Stomach (tissue), 9 donors: Measurements from ENCODE around the gene TXNIP. TPM values are rescaled to one million over a fixed set of nuclear protein-coding genes. Genes with fewer than 3 reads are reported as not detected.

Experiments used
- DNase-seq, 2 donors: peaks; one replicate each; pipeline versions ENCODE4 v3.0.0 to v3.0.0-alpha.2; 2013 to 2019
- H3K27ac ChIP-seq, 5 donors: fragments of 200-600 bp in 4 of 5; sonication (generic) in 4 of 5; one replicate each; pipeline ENCODE4 v1.5.1; 2013 to 2019; ENCODE audit warnings: mild to moderate bottlenecking in 1 of 5, moderate library complexity in 1 of 5
- H3K27me3 ChIP-seq, 3 donors: fragments of 200-600 bp; sonication (generic); one replicate each; pipeline ENCODE4 v1.5.1; 2017 to 2019; ENCODE audit warnings: mixed run types in 1 of 3
- H3K36me3 ChIP-seq, 4 donors: fragments of 200-600 bp; sonication (generic); 1 replicate in 3 of 4; 2 replicates in 1 of 4; pipeline ENCODE4 v1.5.1; 2016 to 2019
- H3K4me1 ChIP-seq, 4 donors: fragments of 200-600 bp; sonication (generic); one replicate each; pipeline ENCODE4 v1.5.1; 2016 to 2019
- H3K4me3 ChIP-seq, 4 donors: fragments of 200-600 bp; sonication (generic) in 3 of 4; one replicate each; pipeline ENCODE4 v1.5.1; 2016 to 2019; ENCODE audit warnings: mild to moderate bottlenecking in 1 of 4
- H3K9me3 ChIP-seq, 4 donors: fragments of 200-600 bp; sonication (generic); one replicate each; pipeline ENCODE4 v1.5.1; 2016 to 2019
- EP300 ChIP-seq: sonication (generic); formaldehyde crosslinking; IDR thresholded peaks from one replicate; pipeline ENCODE4 v1.6.1; 2017; ENCODE audit warnings: antibody characterized with exemption
- POLR2A ChIP-seq, 4 donors: fragments of 450-650 bp; IDR thresholded peaks; one replicate each; pipeline ENCODE4 v1.6.1; 2016; ENCODE audit warnings: antibody characterized with exemption in 4 of 4, control low read depth in 2 of 4, mild to moderate bottlenecking in 1 of 4, moderate library complexity in 1 of 4
- POLR2AphosphoS5 ChIP-seq, 3 donors: sonication (generic); formaldehyde crosslinking; IDR thresholded peaks; one replicate each; pipeline ENCODE4 v1.6.1; 2016; ENCODE audit warnings: antibody characterized with exemption in 3 of 3
- WGBS, 5 donors: extraction: QIAGEN DNeasy Blood & Tissue Kit in 3 of 5; methylation state at CpG; one replicate each; pipeline versions ENCODE4 v1.1.5 to v1.1.7; 2013 to 2018; 5-methylcytosine and 5-hydroxymethylcytosine counted together
- intact Hi-C: fragments of 100-400 bp; cut with DNase I; formaldehyde crosslinking; loops from one replicate; pipeline ENCODE4 v1.15.1; 2023; ENCODE audit warnings: low total_unique reads
- polyA plus RNA-seq, 3 donors: library from polyadenylated mRNA; stranded (reverse); fragments of 200-250 nt; gene quantifications; one replicate each; pipeline ENCODE4 v1.2.3, GENCODE V29; 2013
- total RNA-seq, 5 donors: library from RNA; depleted of rRNA; stranded (reverse); fragments of >200 nt; gene quantifications; one replicate each; pipeline versions ENCODE4 v1.1.0 to v1.2.3, GENCODE V29; 2014 to 2016
- TF ChIP-seq, protein P1 (sequence below), 7 experiments: fragments of 450-650 bp in 4 of 7; fragments of 200-600 bp in 3 of 7; sonication (generic) in 3 of 7; IDR thresholded peaks; one replicate each; pipeline ENCODE4 v1.5.1; 2016 to 2019; ENCODE audit warnings: antibody characterized with exemption in 7 of 7, control low read depth in 2 of 7, mild to moderate bottlenecking in 1 of 7
- donor health status: healthy with polysubstance abuse.
- donor health status: Bipolar disorder and iron deficiency.
- donor health status: healthy.

TXNIP gene
- total and polyA plus RNA-seq, 8 donors, result 204 to 3,386 (median 622) TPM

DNA sequence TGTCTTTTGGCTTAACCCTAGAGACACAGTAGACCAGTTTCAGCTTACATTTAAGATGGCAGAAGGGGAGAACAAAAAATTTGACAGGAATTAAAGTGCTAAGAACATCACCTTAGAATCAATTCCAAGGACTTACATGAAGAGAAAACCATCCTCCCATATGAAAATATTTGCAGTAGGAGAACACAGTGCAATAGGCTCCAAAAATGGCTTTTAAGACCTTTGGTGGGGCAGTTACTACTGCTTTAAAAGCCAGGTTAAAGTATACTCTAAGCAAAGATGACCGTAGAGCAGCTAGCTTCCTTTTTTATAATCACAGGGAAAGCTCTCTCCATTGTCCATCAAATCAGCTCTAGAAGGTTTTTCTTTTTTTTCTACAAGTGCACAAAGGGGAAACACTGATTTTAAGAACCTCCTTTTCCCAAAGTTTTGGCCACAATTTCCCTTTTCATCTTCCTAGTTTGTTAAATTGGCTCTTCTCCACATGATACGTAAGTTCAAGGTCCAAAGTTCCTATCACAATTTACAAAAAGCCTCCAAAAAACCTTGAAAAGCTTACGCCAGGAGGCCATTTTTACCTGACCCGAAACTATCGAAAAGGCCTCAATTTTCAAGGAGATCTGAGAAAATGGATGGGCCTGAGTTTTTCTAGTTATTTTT lies 3.3 kb downstream of the TXNIP start:
- no peak for DNase-seq
- peaks cover 30 to 44% (median 36%) of the 10 kb centered on the region in 4 donors for H3K36me3 ChIP-seq
- H3K27ac ChIP-seq, result peak overlapping the region; percentile 68 to 100 (median 97)
- H3K9me3 ChIP-seq, result no peaks in the 10 kb centered on the region
- H3K4me1 ChIP-seq, result peaks cover 23 to 63% (median 40%) of the 10 kb centered on the region in 4 donors
- peak overlapping the region; percentile 70 to 97 (median 76) for H3K4me3 ChIP-seq
- 29 to 42% (median 32%) methylated on average over 5 of the region's 5 CpGs for WGBS, 5 donors
- TF ChIP-seq POLR2AphosphoS5 (IDR thresholded peaks at IDR 0.05), result peak in 1 of 3 donors; percentile 8
- no peak for TF ChIP-seq EP300
- intact Hi-C loops, result no loop called here
- H3K27me3 ChIP-seq, result no peaks in the 10 kb centered on the region

- H3K27me3 ChIP-seq, result no peaks in the 10 kb centered on the region
- H3K36me3 ChIP-seq, result peaks cover 30 to 44% (median 36%) of the 10 kb centered on the region in 4 donors
- TF ChIP-seq EP300 (no peak), POLR2A (IDR thresholded peaks at IDR 0.05) (peak in 1 of 4 donors; percentile 25), POLR2AphosphoS5 (IDR thresholded peaks at IDR 0.05) (peak in 2 of 3 donors; percentile 53 to 85)
- TF ChIP-seq, protein P1, sequence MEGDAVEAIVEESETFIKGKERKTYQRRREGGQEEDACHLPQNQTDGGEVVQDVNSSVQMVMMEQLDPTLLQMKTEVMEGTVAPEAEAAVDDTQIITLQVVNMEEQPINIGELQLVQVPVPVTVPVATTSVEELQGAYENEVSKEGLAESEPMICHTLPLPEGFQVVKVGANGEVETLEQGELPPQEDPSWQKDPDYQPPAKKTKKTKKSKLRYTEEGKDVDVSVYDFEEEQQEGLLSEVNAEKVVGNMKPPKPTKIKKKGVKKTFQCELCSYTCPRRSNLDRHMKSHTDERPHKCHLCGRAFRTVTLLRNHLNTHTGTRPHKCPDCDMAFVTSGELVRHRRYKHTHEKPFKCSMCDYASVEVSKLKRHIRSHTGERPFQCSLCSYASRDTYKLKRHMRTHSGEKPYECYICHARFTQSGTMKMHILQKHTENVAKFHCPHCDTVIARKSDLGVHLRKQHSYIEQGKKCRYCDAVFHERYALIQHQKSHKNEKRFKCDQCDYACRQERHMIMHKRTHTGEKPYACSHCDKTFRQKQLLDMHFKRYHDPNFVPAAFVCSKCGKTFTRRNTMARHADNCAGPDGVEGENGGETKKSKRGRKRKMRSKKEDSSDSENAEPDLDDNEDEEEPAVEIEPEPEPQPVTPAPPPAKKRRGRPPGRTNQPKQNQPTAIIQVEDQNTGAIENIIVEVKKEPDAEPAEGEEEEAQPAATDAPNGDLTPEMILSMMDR (IDR thresholded peaks at IDR 0.05), result no peak
- intact Hi-C loops, result no loop called here
- H3K4me1 ChIP-seq, result peaks cover 18 to 57% (median 40%) of the 10 kb centered on the region in 4 donors
- peak overlapping the region; percentile 25 to 100 (median 97) for H3K27ac ChIP-seq
- 24 to 49% (median 37%) methylated on average over 1 of the region's 1 CpG for WGBS, 5 donors
- peak in 1 of 2 donors; percentile 29 for DNase-seq
- no peaks in the 10 kb centered on the region for H3K9me3 ChIP-seq
- peak overlapping the region; percentile 70 to 97 (median 76) for H3K4me3 ChIP-seq
Measured at GRCh38 chr1:145992502-145992936, 3.9 kb downstream of the TXNIP start.

DNA sequence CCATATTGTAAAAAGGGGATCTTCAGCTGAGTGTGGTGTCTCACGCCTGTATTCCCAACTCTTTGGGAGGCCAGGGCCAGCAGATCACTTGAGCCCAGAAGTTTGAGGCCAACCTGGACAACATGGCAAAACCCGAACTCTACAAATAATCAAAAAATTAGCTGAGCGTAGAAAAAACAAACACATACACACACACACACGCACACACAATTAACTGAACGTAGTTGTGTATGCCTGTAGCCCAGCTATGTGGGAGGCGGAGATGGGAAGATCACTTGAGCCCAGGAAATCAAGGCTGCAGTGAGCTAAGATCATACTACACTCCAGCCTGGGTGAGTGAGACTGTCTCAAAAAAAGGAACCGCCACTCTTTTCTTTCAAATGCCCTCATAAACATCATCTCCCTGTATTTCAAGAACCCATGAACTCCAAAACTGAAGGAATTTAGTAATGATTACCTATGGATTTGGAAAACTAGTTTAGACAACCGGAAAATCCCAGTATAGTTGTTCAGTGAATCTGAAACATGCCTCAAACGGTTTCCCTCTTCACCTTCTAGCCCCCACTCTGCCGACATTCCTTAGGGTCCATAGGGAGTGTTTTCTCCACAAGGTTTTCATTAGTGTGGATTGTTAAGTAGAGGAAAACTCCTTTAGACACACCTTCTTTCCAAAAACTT lies 4.5 kb downstream of the TXNIP start:
- Histone ChIP-seq H3K27ac (peak overlapping the region; percentile 80 to 100 (median 97)), H3K4me1 (peaks cover 15 to 53% (median 40%) of the 10 kb centered on the region in 4 donors), H3K4me3 (peak overlapping the region; percentile 70 to 97 (median 76)), H3K27me3 (no peaks in the 10 kb centered on the region), H3K36me3 (peaks cover 30 to 44% (median 36%) of the 10 kb centered on the region in 4 donors), H3K9me3 (no peaks in the 10 kb centered on the region)
- intact Hi-C loops, result no loop called here
- 51 to 65% (median 56%) methylated on average over 10 of the region's 10 CpGs for WGBS, 5 donors
- DNase-seq, result peak; percentile 44 to 71
- TF ChIP-seq POLR2AphosphoS5 (IDR thresholded peaks at IDR 0.05) (peak in 2 of 3 donors; percentile 80 to 87), POLR2A (IDR thresholded peaks at IDR 0.05) (no peak), EP300 (no peak)
- TF ChIP-seq, protein P1 (IDR thresholded peaks at IDR 0.05), result no peak

GRCh38 chr1:145990249-145990855 lies 6.0 kb downstream of the TXNIP start:
- Histone ChIP-seq H3K9me3 (no peaks in the 10 kb centered on the region), H3K27me3 (no peaks in the 10 kb centered on the region), H3K4me1 (peaks cover 28 to 67% (median 54%) of the 10 kb centered on the region in 4 donors), H3K27ac (peak overlapping the region; percentile 85 to 100 (median 97)), H3K4me3 (peak overlapping the region in 1 of 4 donors; percentile 97), H3K36me3 (peaks cover 30 to 34% (median 33%) of the 10 kb centered on the region in 4 donors)
- peak; percentile 40 to 82 for DNase-seq
- intact Hi-C loops, result no loop called here
- 55 to 67% (median 62%) methylated on average over 7 of the region's 7 CpGs for WGBS, 5 donors
- TF ChIP-seq EP300 (no peak), POLR2AphosphoS5 (IDR thresholded peaks at IDR 0.05) (peak; percentile 9 to 80 (median 75)), POLR2A (IDR thresholded peaks at IDR 0.05) (no peak)

GRCh38 chr1:145988773-145989172 lies 7.6 kb downstream of the TXNIP start:
- TF ChIP-seq, protein P1 (IDR thresholded peaks at IDR 0.05), result no peak
- peak in 1 of 3 donors; percentile 9 for TF ChIP-seq POLR2AphosphoS5 (IDR thresholded peaks at IDR 0.05)
- Histone ChIP-seq H3K27me3 (no peaks in the 10 kb centered on the region), H3K4me1 (peaks cover 44 to 82% (median 68%) of the 10 kb centered on the region in 4 donors), H3K27ac (peak overlapping the region; percentile 39 to 100 (median 62)), H3K9me3 (no peaks in the 10 kb centered on the region), H3K36me3 (peaks cover 14 to 18% (median 18%) of the 10 kb centered on the region in 4 donors), H3K4me3 (no peak overlapping the region)
- DNase-seq, result peak; percentile 26 to 45
- intact Hi-C loops, result no loop called here
- WGBS, 5 donors, result 37 to 54% (median 43%) methylated on average over 5 of the region's 5 CpGs
